Endothelial cell (in vitro differentiated cells): Measurements from ENCODE around the gene SUN2. TPM values are rescaled to one million over a fixed set of nuclear protein-coding genes. Genes with fewer than 3 reads are reported as not detected.

Experiments used
- DNase-seq: peaks from one replicate; pipeline ENCODE4 v3.0.0; 2021; ENCODE audit warnings: low spot score
- H3K27ac Mint-ChIP-seq: one replicate; pipeline ENCODE4 v1.8.0; 2021; ENCODE audit warnings: mixed read lengths, inconsistent platforms; ENCODE audit not compliant: unreplicated experiment
- H3K27me3 Mint-ChIP-seq: one replicate; pipeline ENCODE4 v1.8.0; 2021; ENCODE audit warnings: mild to moderate bottlenecking, moderate library complexity, mixed read lengths, inconsistent platforms; ENCODE audit not compliant: unreplicated experiment
- H3K36me3 Mint-ChIP-seq: one replicate; pipeline ENCODE4 v1.8.0; 2021; ENCODE audit warnings: mild to moderate bottlenecking, low read depth, mixed read lengths, inconsistent platforms; ENCODE audit not compliant: unreplicated experiment
- H3K4me1 Mint-ChIP-seq: one replicate; pipeline ENCODE4 v1.8.0; 2021; ENCODE audit warnings: mild to moderate bottlenecking, mixed read lengths, inconsistent platforms; ENCODE audit not compliant: unreplicated experiment
- H3K4me3 Mint-ChIP-seq: one replicate; pipeline ENCODE4 v1.8.0; 2021; ENCODE audit warnings: mild to moderate bottlenecking, mixed read lengths, inconsistent platforms; ENCODE audit not compliant: unreplicated experiment
- H3K9me3 Mint-ChIP-seq: one replicate; pipeline ENCODE4 v1.8.0; 2021; ENCODE audit warnings: mixed read lengths, inconsistent platforms; ENCODE audit not compliant: unreplicated experiment
- CTCF ChIP-seq: fragments of 200-600 bp; sonication (generic); IDR thresholded peaks from one replicate; pipeline ENCODE4 v1.5.0; 2021; ENCODE audit warnings: antibody characterized with exemption; ENCODE audit not compliant: unreplicated experiment
- total RNA-seq: library from RNA; stranded (reverse); fragmentation: NEBNext Ultra II Directional; extraction: Animal tissue kit (Norgen Biotek cat#: 25700); gene quantifications from one replicate; pipeline ENCODE4 v1.2.1, GENCODE V29; 2021; ENCODE audit not compliant: unreplicated experiment

Gene SUN2
- total RNA-seq, 1 donor from 2014 or later, result 74.4 TPM

- H3K36me3 Mint-ChIP-seq, result peaks cover 44% of the 10 kb centered on the region
- H3K9me3 Mint-ChIP-seq, result no peaks in the 10 kb centered on the region
- no peak overlapping the region for H3K27ac Mint-ChIP-seq
- H3K27me3 Mint-ChIP-seq, result peaks cover 9% of the 10 kb centered on the region
- DNase-seq, result no peak
- peaks cover 17% of the 10 kb centered on the region for H3K4me1 Mint-ChIP-seq
- H3K4me3 Mint-ChIP-seq, result peak overlapping the region; percentile 25
- no peak for TF ChIP-seq CTCF
Measured at GRCh38 chr22:38739300-38740055, 16.3 kb downstream of the SUN2 start.

- Mint-ChIP-seq H3K9me3 (no peaks in the 10 kb centered on the region), H3K27ac (no peak overlapping the region), H3K27me3 (peaks cover 9% of the 10 kb centered on the region), H3K36me3 (peaks cover 43% of the 10 kb centered on the region), H3K4me3 (no peak overlapping the region), H3K4me1 (peaks cover 17% of the 10 kb centered on the region)
- no peak for DNase-seq
- TF ChIP-seq CTCF, result no peak
Measured at GRCh38 chr22:38738475-38739070, 17.2 kb downstream of the SUN2 start.

GRCh38 chr22:38737302-38738060 is 18.3 kb downstream of the SUN2 start:
- Mint-ChIP-seq H3K4me1 (peaks cover 17% of the 10 kb centered on the region), H3K27ac (peak overlapping the region; percentile 48)
- no peak for DNase-seq

GRCh38 chr22:38736257-38736570 is 19.6 kb downstream of the SUN2 start:
- peaks cover 35% of the 10 kb centered on the region for H3K36me3 Mint-ChIP-seq
- no peak for TF ChIP-seq CTCF
- H3K4me1 Mint-ChIP-seq, result peaks cover 17% of the 10 kb centered on the region
- no peak overlapping the region for H3K4me3 Mint-ChIP-seq
- no peak for DNase-seq
- H3K9me3 Mint-ChIP-seq, result no peaks in the 10 kb centered on the region
- no peak overlapping the region for H3K27ac Mint-ChIP-seq
- peaks cover 9% of the 10 kb centered on the region for H3K27me3 Mint-ChIP-seq

More at GRCh38 chr22:38737302-38738060, 18.3 kb downstream of the SUN2 start:
- Mint-ChIP-seq H3K27me3 (peaks cover 9% of the 10 kb centered on the region), H3K4me3 (peak overlapping the region; percentile 69), H3K36me3 (peaks cover 40% of the 10 kb centered on the region), H3K9me3 (no peaks in the 10 kb centered on the region)
- TF ChIP-seq CTCF, result no peak
